ENCODE results near the gene MLLT6. TPM values are rescaled to one million over a fixed set of nuclear protein-coding genes. Genes with fewer than 3 reads are reported as not detected.

Gene MLLT6
- total RNA-seq, 1 donor from 2014 or later, result 20.9 TPM

DNA sequence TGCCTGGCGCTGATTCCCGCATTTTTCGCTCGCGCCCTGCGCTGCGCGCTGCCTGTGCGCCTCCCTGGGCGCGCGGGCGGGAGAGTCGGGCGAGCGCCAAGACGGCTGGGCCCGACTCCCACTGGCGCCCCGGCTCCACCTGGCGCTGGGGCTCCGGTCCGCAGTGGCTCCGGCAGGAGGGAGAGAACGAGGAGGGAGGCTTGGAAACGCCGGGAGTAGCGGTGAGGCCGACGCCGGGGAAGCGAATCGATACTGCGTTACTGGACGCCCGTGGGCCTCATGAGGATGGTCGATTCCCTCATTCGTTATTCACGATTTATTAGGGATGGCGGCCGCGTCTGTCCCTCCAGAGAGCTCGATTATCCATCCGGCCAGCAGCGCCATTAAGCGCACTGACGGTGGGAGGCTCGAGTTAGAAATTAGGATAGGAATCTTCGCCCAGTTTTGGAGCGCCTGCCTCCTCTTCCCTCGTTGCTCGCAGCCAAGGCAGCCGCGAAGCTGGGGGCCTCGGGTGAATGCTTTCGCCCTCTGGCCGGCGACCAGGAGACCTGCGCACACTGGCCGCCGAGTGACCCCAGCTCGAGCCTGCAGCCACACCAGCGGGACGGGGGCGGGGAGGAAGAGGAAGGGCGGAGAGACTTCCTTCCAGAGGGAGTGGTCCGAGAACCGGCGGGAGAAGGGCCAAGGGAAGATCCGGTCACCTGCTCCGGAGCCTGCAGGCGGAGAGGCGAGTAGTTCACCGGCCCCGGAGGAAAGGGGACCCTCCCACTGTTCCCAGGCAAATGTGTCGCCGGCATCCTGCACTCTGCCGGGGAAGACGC is 44.4 kb downstream of the MLLT6 start:
- peak overlapping the region; percentile 76 for H2AFZ ChIP-seq (ENCODE audit: low read depth, low read length)
- H3K36me3 Mint-ChIP-seq (ENCODE audit: low read depth, unreplicated experiment), result peaks cover 5% of the 10 kb centered on the region
- no peaks in the 10 kb centered on the region for H3K9me3 ChIP-seq (ENCODE audit: insufficient read depth, low read depth, low read length)
- H3K4me1 ChIP-seq (ENCODE audit: insufficient read depth, low read length), result peaks cover 45% of the 10 kb centered on the region
- H3K9ac ChIP-seq (ENCODE audit: low read length), result peak overlapping the region; percentile 72
- peaks cover 31% of the 10 kb centered on the region for H3K4me1 Mint-ChIP-seq (ENCODE audit: low read depth, unreplicated experiment)
- peaks cover 39% of the 10 kb centered on the region for H4K20me1 ChIP-seq (ENCODE audit: insufficient read depth, low read length)
- H3K36me3 ChIP-seq (ENCODE audit: insufficient read depth, low read length), result peaks cover under 1% of the 10 kb centered on the region
- H3K4me3 ChIP-seq (ENCODE audit: insufficient read depth, low read depth, low read length), result peak overlapping the region; percentile 61
- H3K4me3 Mint-ChIP-seq (ENCODE audit: unreplicated experiment), result peak overlapping the region; percentile 99
- peaks cover 2% of the 10 kb centered on the region for H3K9me3 Mint-ChIP-seq (ENCODE audit: unreplicated experiment)
- TF ChIP-seq, protein P1, sequence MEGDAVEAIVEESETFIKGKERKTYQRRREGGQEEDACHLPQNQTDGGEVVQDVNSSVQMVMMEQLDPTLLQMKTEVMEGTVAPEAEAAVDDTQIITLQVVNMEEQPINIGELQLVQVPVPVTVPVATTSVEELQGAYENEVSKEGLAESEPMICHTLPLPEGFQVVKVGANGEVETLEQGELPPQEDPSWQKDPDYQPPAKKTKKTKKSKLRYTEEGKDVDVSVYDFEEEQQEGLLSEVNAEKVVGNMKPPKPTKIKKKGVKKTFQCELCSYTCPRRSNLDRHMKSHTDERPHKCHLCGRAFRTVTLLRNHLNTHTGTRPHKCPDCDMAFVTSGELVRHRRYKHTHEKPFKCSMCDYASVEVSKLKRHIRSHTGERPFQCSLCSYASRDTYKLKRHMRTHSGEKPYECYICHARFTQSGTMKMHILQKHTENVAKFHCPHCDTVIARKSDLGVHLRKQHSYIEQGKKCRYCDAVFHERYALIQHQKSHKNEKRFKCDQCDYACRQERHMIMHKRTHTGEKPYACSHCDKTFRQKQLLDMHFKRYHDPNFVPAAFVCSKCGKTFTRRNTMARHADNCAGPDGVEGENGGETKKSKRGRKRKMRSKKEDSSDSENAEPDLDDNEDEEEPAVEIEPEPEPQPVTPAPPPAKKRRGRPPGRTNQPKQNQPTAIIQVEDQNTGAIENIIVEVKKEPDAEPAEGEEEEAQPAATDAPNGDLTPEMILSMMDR (IDR thresholded peaks at IDR 0.05; ENCODE audit: insufficient read depth, low read depth, low read length), result no peak
- TF ChIP-seq EZH2 (IDR thresholded peaks at IDR 0.05; ENCODE audit: insufficient read depth, low read length), result no peak
- peak; percentile 47 for DNase-seq (ENCODE audit: low read depth)
- FAIRE-seq, result no peak
- H3K27ac ChIP-seq (ENCODE audit: low read depth, low read length), result peak overlapping the region; percentile 16
- no peaks in the 10 kb centered on the region for H3K27me3 Mint-ChIP-seq (ENCODE audit: low read depth, unreplicated experiment)
- H3K4me2 ChIP-seq (ENCODE audit: low read length), result peak overlapping the region; percentile 92
- peak overlapping the region; percentile 55 for H3K27ac Mint-ChIP-seq (ENCODE audit: unreplicated experiment)
- peaks cover 58% of the 10 kb centered on the region for H3K79me2 ChIP-seq (ENCODE audit: insufficient read depth, low read length)
- no peaks in the 10 kb centered on the region for H3K27me3 ChIP-seq (ENCODE audit: insufficient read depth, low read length)

- Mint-ChIP-seq H3K9me3 (ENCODE audit: unreplicated experiment) (peaks cover 2% of the 10 kb centered on the region), H3K27me3 (ENCODE audit: low read depth, unreplicated experiment) (no peaks in the 10 kb centered on the region), H3K4me3 (ENCODE audit: unreplicated experiment) (peak overlapping the region; percentile 99), H3K36me3 (ENCODE audit: low read depth, unreplicated experiment) (peaks cover 3% of the 10 kb centered on the region), H3K27ac (ENCODE audit: unreplicated experiment) (peak overlapping the region; percentile 55), H3K4me1 (ENCODE audit: low read depth, unreplicated experiment) (peaks cover 27% of the 10 kb centered on the region)
- Histone ChIP-seq H3K4me2 (ENCODE audit: low read length) (peak overlapping the region; percentile 92), H3K27ac (ENCODE audit: low read depth, low read length) (no peak overlapping the region), H4K20me1 (ENCODE audit: insufficient read depth, low read length) (peaks cover 37% of the 10 kb centered on the region), H2AFZ (ENCODE audit: low read depth, low read length) (peak overlapping the region; percentile 76), H3K4me1 (ENCODE audit: insufficient read depth, low read length) (peaks cover 45% of the 10 kb centered on the region), H3K9ac (ENCODE audit: low read length) (peak overlapping the region; percentile 72), H3K79me2 (ENCODE audit: insufficient read depth, low read length) (peaks cover 58% of the 10 kb centered on the region), H3K27me3 (ENCODE audit: insufficient read depth, low read length) (no peaks in the 10 kb centered on the region), H3K9me3 (ENCODE audit: insufficient read depth, low read depth, low read length) (no peaks in the 10 kb centered on the region), H3K4me3 (ENCODE audit: insufficient read depth, low read depth, low read length) (peak overlapping the region; percentile 61), H3K36me3 (ENCODE audit: insufficient read depth, low read length) (peaks cover 5% of the 10 kb centered on the region)
- DNase-seq (ENCODE audit: low read depth), result no peak
- no peak for FAIRE-seq
- no peak for TF ChIP-seq EZH2 (IDR thresholded peaks at IDR 0.05; ENCODE audit: insufficient read depth, low read length)
- TF ChIP-seq, protein P1 (IDR thresholded peaks at IDR 0.05; ENCODE audit: insufficient read depth, low read depth, low read length), result no peak
These were observed 44.9 kb downstream of the MLLT6 start for GRCh38 chr17:38750044-38750311.

Data from astrocyte (in vitro differentiated cells and primary cell).